GM21367 (cell line): ENCODE measurements around the gene PLIN1.

Experiments used
- ATAC-seq: cut with Tn5 transposase; IDR thresholded peaks from one replicate; pipeline ENCODE4 v1.9.1; 2021; ENCODE audit not compliant: unreplicated experiment

The PLIN1 gene

GRCh38 chr15:89628806-89629715 lies 50.1 kb downstream of the PLIN1 start:
- ATAC-seq, result no peak

GRCh38 chr15:89628301-89628700 lies 50.9 kb downstream of the PLIN1 start:
- ATAC-seq, result no peak

- ATAC-seq, result no peak
These were observed 51.8 kb downstream of the PLIN1 start for GRCh38 chr15:89627256-89627970.

GRCh38 chr15:89625716-89626115 lies 53.5 kb downstream of the PLIN1 start:
- no peak for ATAC-seq

- ATAC-seq, result no peak
These were observed 56.0 kb downstream of the PLIN1 start for GRCh38 chr15:89623165-89623564.

GRCh38 chr15:89621547-89621946 lies 57.6 kb downstream of the PLIN1 start:
- ATAC-seq, result no peak

GRCh38 chr15:89616228-89616627 lies 62.9 kb downstream of the PLIN1 start:
- ATAC-seq, result no peak

DNA sequence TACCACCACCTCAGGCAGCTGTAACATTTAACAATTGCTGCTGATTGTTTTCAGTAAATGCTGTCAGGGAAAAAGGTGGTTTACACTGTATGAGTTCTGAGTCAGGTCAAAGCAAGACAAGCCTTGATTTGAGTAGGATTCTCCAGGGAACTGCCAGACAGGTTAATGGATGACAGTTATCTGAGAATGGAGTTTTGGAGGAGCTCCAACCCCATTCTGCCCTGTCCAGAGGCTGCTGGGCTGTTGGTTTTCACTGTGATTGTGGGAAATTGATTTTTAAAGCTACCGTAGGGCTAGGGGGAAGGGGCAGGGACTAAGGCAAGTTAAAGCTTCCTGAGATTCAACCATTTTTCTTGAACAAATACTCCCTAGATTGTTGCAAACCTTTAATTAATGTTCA lies 64.0 kb downstream of the PLIN1 start:
- ATAC-seq, result no peak
